ACC112 (cell line): Measurements from ENCODE around the gene FXYD6.
"Not testable (repeated sequence)": the region's sequence is repeated elsewhere in the genome, so short reads cannot be mapped to it uniquely, and the experiment has no call there.

ENCODE experiments used
- H2AFZ ChIP-seq: fragments of 200-600 bp; sonication (generic); one replicate; pipeline ENCODE4 v1.6.0; 2017; ENCODE audit warnings: antibody characterized with exemption, low read length; ENCODE audit not compliant: unreplicated experiment
- H3K27ac ChIP-seq: fragments of 200-600 bp; sonication (generic); 2 replicates; pipeline ENCODE4 v1.5.1; 2014; ENCODE audit warnings: low read depth, mild to moderate bottlenecking, antibody characterized with exemption, low read length, moderate library complexity
- H3K27me3 ChIP-seq: fragments of 200-600 bp; sonication (generic); 2 replicates; pipeline ENCODE4 v1.6.1; 2014; ENCODE audit warnings: mild to moderate bottlenecking, antibody characterized with exemption, low read length, moderate library complexity, mixed read lengths; ENCODE audit not compliant: insufficient read depth
- H3K36me3 ChIP-seq: fragments of 200-600 bp; sonication (generic); 2 replicates; pipeline ENCODE4 v1.6.1; 2016; ENCODE audit warnings: mild to moderate bottlenecking, antibody characterized with exemption, low read length, moderate library complexity, mixed read lengths; ENCODE audit not compliant: insufficient read depth
- H3K4me1 ChIP-seq: fragments of 200-600 bp; sonication (generic); one replicate; pipeline ENCODE4 v1.6.1; 2016; ENCODE audit warnings: low read length, mixed read lengths; ENCODE audit not compliant: insufficient read depth, unreplicated experiment, control insufficient read depth
- H3K4me3 ChIP-seq: fragments of 200-600 bp; sonication (generic); 2 replicates; pipeline ENCODE4 v1.5.1; 2014; ENCODE audit warnings: mild to moderate bottlenecking, low read depth, low read length
- H3K79me2 ChIP-seq: fragments of 200-600 bp; sonication (generic); one replicate; pipeline ENCODE4 v1.6.0; 2016; ENCODE audit warnings: low read length; ENCODE audit not compliant: control insufficient read depth, unreplicated experiment, insufficient read depth

FXYD6 gene

GRCh38 chr11:117868088-117868487 is 8.4 kb downstream of the FXYD6 start:
- Histone ChIP-seq H3K4me3 (no peak overlapping the region), H3K27me3 (peaks cover 74% of the 10 kb centered on the region), H3K36me3 (no peaks in the 10 kb centered on the region), H3K79me2 (no peaks in the 10 kb centered on the region), H2AFZ (no peak overlapping the region), H3K27ac (no peak overlapping the region), H3K4me1 (no peaks in the 10 kb centered on the region)

- Histone ChIP-seq H3K4me1 (no peaks in the 10 kb centered on the region), H3K27ac (no peak overlapping the region), H3K4me3 (no peak overlapping the region), H3K79me2 (no peaks in the 10 kb centered on the region), H3K27me3 (peaks cover 66% of the 10 kb centered on the region), H2AFZ (no peak overlapping the region), H3K36me3 (no peaks in the 10 kb centered on the region)
Measured at GRCh38 chr11:117866526-117866925, 9.9 kb downstream of the FXYD6 start.

GRCh38 chr11:117865546-117865945 is 10.9 kb downstream of the FXYD6 start:
- not testable (repeated sequence) for H3K4me3 ChIP-seq, H3K36me3 ChIP-seq, H3K79me2 ChIP-seq, H2AFZ ChIP-seq, H3K4me1 ChIP-seq, H3K27ac ChIP-seq
- peaks cover 65% of the 10 kb centered on the region for H3K27me3 ChIP-seq

- Histone ChIP-seq H3K4me3 (no peak overlapping the region), H3K79me2 (no peaks in the 10 kb centered on the region), H3K36me3 (no peaks in the 10 kb centered on the region), H3K27ac (no peak overlapping the region), H3K27me3 (peaks cover 69% of the 10 kb centered on the region), H3K4me1 (no peaks in the 10 kb centered on the region), H2AFZ (no peak overlapping the region)
Measured at GRCh38 chr11:117863383-117863782, 13.1 kb downstream of the FXYD6 start.

DNA sequence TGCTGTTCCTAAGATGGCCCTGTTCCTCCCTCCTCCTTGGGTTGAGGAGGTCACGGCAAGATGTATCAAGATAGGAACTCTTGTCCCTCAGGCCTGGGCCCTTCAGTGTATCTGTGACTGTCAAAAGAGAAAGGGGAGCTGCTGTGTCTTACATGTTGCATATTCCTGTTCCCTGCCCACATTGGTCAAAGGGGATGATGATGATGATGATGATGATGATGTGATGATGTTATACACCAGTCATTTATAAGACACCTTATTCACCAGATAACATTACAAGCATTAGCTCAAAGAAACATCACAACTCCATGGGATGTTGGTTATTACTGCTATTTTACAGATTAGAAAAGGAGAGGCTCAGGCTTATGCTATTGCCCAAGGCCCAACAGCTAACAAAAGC is 13.7 kb downstream of the FXYD6 start:
- Histone ChIP-seq H3K4me1 (no peaks in the 10 kb centered on the region), H3K36me3 (no peaks in the 10 kb centered on the region), H3K79me2 (no peaks in the 10 kb centered on the region), H3K27ac (no peak overlapping the region), H2AFZ (no peak overlapping the region), H3K27me3 (peaks cover 69% of the 10 kb centered on the region), H3K4me3 (no peak overlapping the region)

DNA sequence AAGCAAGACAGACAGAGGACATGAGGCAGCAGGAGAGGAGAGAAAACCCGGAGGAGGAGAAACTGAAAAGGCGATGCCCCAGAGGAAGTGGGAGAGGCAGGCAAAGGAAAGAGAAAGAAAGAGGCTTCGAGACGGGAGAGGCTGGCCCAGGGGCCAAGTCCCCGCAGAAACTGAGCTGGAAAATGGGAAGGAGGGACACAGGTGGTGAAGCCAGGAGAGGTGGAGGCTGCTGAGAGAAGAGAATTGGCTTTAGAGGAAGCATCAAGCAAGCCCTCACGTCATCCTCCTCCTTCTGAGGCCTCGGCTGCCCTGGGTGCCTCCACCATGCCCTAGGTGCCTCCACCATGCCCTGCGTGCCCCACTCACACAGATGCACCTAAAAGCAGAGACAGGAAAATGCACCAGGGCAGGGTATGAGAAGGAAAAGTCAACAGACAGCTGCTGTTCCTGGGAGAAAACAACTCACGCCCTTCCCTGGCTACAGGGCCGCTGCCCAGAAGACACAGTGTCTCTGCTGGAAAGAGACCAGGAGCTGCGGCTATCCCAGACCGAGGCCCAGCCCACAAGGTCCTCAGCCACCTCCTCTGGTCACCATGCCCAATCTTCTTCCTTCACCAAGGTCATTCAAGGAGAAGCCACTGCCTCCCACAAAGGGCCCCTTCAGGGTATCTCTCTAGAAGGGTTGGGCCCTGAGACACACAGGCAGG is 14.3 kb downstream of the FXYD6 start:
- Histone ChIP-seq H3K36me3 (no peaks in the 10 kb centered on the region), H3K4me1 (no peaks in the 10 kb centered on the region), H3K4me3 (no peak overlapping the region), H2AFZ (no peak overlapping the region), H3K27ac (no peak overlapping the region), H3K27me3 (peaks cover 66% of the 10 kb centered on the region), H3K79me2 (no peaks in the 10 kb centered on the region)

- no peak overlapping the region for H3K27ac ChIP-seq
- H2AFZ ChIP-seq, result no peak overlapping the region
- H3K4me1 ChIP-seq, result no peaks in the 10 kb centered on the region
- no peak overlapping the region for H3K4me3 ChIP-seq
- no peaks in the 10 kb centered on the region for H3K36me3 ChIP-seq
- H3K27me3 ChIP-seq, result peaks cover 62% of the 10 kb centered on the region
- H3K79me2 ChIP-seq, result no peaks in the 10 kb centered on the region
Measured at GRCh38 chr11:117861151-117862018, 15.1 kb downstream of the FXYD6 start.

GRCh38 chr11:117860139-117860538 is 16.3 kb downstream of the FXYD6 start:
- Histone ChIP-seq H2AFZ (no peak overlapping the region), H3K4me1 (no peaks in the 10 kb centered on the region)

DNA sequence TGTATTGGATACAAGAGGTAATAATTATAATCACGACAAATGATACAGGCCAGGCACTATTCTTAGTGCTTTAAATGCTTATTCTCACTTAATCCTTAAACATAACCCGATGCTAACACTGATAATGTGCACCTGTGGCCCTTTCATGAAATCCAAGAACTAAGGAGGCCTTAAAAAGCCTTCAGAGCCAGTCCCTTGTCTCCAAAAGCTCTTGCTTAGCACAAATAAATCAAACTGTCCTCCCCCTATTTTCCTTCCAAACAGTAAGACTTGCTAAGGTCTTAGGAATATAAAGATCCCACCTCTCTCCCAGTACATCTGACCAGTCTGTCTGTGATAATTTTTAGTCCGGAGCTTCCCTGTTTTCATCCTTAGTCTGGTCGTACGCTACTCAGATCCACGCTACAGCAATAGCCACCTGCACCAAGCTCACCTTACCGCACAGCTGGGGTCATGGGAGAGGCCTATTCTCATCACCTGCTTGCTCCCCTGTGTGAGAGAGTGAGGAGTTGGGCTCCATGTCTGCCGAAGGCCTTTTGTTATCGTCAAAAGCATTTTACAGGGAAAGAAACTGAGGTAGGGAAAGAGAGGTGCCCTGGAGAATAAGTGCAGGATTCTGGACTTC is 16.9 kb downstream of the FXYD6 start:
- Histone ChIP-seq H3K4me1 (no peaks in the 10 kb centered on the region), H3K36me3 (no peaks in the 10 kb centered on the region), H2AFZ (no peak overlapping the region), H3K27ac (no peak overlapping the region), H3K4me3 (no peak overlapping the region), H3K27me3 (peaks cover 71% of the 10 kb centered on the region), H3K79me2 (no peaks in the 10 kb centered on the region)

More at GRCh38 chr11:117860139-117860538, 16.3 kb downstream of the FXYD6 start:
- H3K36me3 ChIP-seq, result no peaks in the 10 kb centered on the region
- H3K4me3 ChIP-seq, result no peak overlapping the region
- H3K27me3 ChIP-seq, result peaks cover 66% of the 10 kb centered on the region
- no peaks in the 10 kb centered on the region for H3K79me2 ChIP-seq
- no peak overlapping the region for H3K27ac ChIP-seq

DNA sequence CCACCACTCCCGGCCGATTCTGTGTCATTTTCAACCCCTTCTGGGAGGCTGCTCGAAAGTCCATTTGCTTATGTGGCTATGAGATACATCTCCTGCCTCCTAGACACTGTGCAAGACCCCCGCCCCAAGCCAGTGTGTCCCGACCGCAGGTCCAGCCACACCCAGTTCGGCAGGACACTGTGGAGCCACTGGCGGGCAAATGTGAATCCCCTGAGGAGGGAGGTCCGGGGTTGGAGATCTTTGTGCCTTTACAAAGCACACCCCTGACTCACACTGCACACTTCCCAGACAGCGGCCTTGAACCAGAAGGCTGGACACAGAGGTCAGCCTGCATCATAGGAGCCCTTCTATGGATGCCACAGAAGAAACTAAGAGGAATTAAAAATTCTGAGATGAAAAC is 17.4 kb downstream of the FXYD6 start:
- H2AFZ ChIP-seq, result no peak overlapping the region
- H3K4me3 ChIP-seq, result no peak overlapping the region
- H3K27me3 ChIP-seq, result peaks cover 71% of the 10 kb centered on the region
- H3K27ac ChIP-seq, result no peak overlapping the region
- H3K36me3 ChIP-seq, result no peaks in the 10 kb centered on the region
- H3K4me1 ChIP-seq, result no peaks in the 10 kb centered on the region
- no peaks in the 10 kb centered on the region for H3K79me2 ChIP-seq
